AG09309 (cell line): ENCODE data around the gene IQCN.
A peak's percentile ranks its signal among the peaks of the same experiment; 100 is the strongest.

Source experiments
- DNase-seq: peaks from one replicate; pipeline ENCODE4 v3.0.0-alpha.2; 2010; ENCODE audit warnings: low read depth
- H3K4me3 ChIP-seq: 2 replicates; pipeline ENCODE4 v1.5.1; 2011; ENCODE audit warnings: mild to moderate bottlenecking, low read depth, low read length, moderate library complexity; ENCODE audit not compliant: control insufficient read depth
- TF ChIP-seq, protein P1 (sequence below): IDR thresholded peaks from 2 replicates; pipeline ENCODE4 v1.5.1; 2011; ENCODE audit warnings: mild to moderate bottlenecking, low read depth, low read length, inconsistent platforms; ENCODE audit not compliant: insufficient read depth, control insufficient read depth; ENCODE audit errors: missing control alignments

IQCN gene

DNA sequence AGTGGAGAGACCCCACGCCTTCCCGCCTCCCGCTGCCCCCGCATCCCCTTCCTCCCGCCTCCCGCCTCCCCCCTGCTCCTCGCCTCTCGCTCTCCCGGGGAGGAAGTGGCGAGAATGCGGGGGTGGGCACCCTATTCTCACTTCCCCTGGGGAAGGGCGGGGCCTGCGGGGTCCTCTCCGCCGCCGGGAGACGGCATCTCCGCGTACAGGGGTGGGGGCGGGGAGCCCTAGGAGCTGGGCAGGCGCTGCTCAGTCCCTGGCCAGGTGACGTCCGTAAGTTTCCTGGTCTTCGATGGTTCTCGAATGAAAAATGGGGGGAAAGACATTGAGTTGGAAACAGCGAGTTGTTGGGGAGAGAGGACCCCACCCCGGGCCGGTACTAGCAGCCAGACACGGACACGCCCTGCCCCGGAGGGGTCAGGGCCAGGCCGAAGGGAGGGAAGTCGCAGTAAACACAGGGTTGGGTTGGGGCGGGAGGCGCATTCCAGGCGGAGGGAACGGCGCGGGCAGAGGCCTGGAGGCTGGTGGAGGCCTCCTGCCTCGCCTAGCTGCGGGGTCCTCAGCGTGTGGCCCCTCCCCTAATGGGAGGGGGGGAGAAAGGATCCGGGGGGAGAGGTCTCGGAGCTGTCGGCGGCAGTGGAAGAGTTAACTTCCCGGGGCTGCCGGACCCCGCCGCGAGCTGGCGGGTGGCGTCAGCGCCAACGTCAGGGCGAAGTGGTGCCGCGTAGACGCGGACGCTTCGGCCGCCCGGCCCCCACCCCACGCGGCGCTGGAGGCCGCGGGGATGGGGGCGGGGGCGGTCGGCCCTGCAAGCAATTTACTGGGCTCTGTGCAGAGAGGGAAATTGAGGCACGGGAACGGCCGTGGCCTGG lies 17.6 kb upstream of the IQCN start:
- no peak for DNase-seq
- TF ChIP-seq, protein P1, sequence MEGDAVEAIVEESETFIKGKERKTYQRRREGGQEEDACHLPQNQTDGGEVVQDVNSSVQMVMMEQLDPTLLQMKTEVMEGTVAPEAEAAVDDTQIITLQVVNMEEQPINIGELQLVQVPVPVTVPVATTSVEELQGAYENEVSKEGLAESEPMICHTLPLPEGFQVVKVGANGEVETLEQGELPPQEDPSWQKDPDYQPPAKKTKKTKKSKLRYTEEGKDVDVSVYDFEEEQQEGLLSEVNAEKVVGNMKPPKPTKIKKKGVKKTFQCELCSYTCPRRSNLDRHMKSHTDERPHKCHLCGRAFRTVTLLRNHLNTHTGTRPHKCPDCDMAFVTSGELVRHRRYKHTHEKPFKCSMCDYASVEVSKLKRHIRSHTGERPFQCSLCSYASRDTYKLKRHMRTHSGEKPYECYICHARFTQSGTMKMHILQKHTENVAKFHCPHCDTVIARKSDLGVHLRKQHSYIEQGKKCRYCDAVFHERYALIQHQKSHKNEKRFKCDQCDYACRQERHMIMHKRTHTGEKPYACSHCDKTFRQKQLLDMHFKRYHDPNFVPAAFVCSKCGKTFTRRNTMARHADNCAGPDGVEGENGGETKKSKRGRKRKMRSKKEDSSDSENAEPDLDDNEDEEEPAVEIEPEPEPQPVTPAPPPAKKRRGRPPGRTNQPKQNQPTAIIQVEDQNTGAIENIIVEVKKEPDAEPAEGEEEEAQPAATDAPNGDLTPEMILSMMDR: no peak
- peak overlapping the region; percentile 71 for H3K4me3 ChIP-seq

DNA sequence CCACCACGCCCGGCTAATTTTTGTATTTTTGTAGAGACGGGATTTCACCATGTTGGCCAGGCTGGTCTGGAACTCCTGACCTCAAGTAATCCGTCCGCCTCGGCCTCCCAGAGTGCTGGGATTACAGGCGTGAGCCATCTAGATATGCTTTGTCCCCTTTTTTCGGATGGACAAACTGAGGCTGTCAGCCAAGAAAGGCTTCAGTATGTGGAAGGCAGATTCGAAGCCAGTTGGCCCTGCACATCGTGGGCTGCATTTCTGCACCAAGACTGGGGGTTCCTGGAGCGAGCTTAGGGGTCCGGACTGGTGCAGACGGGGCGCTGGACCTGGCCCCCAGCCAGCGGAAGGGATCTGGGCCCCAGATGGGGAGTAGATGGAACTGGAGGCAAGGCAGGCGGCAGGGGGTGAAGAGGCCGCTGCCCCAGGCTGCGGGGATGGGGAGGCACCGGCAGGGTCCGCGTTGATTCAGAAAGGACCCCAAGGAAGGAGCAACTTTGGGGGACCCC lies 16.8 kb upstream of the IQCN start:
- H3K4me3 ChIP-seq: peak overlapping the region; percentile 71
- no peak for DNase-seq
- TF ChIP-seq, protein P1: no peak

DNA sequence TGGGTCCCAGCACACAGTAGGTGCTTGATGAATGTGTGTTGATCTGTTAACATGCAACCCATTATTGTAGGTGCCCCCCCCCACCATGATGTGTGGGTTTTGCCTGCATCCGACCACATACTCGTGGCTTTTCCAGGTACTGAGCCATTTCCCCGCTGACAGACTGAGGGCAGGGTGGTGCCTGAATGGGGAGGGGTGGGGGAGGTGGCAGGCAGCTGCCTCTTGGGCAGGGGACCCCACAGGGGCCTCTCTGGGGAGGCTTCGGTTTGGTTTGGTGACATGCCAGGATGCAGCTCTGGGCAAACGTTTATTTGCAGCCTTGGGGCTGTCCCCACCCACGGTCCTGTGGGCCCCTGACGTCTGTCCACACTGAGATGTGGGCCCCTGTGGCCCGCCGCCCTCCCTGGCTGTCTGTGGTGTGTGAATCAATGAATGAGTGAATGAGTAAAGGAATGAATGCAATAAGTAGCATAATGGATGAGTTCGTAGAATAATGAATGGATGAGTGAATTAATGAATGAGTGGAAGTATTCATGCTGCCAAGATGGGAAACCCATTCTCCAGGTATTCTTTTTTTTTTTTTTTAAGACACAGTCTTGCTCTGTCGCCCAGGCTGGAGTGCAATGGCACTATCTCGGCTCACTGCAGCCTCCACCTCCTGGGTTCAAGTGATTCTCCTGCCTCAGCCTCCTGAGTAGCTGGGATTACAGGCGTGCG lies 16.2 kb upstream of the IQCN start:
- TF ChIP-seq, protein P1: no peak
- H3K4me3 ChIP-seq: no peak overlapping the region
- DNase-seq: no peak

DNA sequence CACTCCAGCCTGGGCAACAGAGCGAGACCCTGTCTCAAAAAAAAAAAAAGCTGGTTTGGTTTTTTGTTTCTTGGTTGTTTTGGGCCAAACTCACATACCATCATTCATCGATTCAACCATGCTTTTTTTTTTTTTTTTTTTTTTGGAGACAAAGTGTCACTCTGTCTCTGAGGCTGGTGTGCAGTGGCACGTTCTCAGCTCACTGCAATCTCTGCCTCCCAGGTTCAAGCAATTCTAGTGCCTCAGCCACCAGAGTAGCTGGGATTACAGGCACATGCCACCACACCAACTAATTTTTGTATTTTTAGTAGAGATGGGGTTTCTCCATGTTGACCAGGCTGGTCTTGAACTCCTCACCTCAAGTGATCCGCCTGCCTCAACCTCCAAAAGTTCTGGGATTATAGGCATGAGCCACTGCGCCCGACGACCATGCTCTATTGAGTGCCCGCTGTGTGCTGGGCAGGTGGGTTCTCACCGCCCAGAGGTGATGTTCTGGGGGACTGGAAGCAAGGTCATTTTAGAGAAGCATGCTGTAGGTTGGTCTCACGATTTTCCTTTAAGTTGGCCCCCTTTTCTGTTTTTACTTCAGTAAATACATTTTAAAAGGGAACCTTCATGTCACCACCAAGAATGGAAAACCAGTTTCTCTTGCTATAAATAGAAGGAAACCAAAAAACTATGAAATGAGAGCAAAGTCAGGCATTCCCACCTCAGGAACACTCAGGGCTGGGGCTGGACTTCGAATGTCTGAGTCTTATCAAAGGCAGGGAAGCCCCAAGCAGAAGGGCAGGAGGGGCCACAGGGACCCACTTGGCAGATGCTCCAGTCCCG lies 15.4 kb upstream of the IQCN start:
- DNase-seq: no peak
- TF ChIP-seq, protein P1: no peak
- no peak overlapping the region for H3K4me3 ChIP-seq

DNA sequence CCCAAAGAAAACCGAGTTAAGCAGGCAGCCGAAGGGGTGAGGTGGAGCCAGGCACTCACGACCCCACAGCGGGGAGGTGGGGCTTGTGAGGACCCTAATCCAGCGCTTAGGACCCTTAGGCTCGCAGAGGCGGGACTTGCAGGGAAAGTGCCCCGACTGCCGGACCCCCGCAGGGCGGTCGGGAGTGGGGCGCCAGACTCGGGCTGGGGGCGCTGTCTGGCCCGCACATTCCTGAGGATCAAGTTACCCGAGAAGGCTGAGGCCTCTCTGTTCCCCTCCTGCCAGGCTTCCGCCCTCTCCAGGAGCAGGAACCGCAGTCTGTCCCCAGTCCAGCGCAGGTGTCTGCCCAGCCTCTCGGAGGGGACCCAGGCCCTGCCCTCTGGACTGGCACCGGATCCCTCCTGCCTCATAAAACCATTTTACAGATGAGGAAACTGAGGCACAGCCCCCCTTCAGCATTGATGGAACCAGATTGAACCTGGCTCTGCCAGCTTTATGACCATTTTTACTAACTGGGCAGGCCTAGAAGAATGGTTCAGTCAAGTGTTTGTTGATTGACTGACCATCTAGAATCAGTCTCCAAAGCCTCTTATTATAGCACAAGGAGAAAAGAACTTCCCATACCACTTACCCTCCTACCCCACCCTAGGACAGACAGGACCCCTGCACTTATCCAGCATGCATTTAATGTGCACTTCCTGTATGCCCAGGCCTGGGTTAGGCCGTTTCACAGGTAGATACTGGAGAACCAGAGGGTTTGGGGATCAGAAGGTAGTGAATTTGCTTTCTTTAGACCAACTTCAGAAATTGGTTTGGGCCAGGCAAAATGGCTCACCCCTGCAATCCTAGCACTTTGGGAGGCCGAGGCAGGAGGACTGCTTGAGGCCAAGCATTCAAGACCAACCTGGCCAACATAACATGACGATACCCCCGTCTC lies 13.9 kb upstream of the IQCN start:
- DNase-seq: no peak
- no peak overlapping the region for H3K4me3 ChIP-seq
- TF ChIP-seq, protein P1: no peak
